ENCODE data around the gene METTL8. TPM values are rescaled to one million over a fixed set of nuclear protein-coding genes. Genes with fewer than 3 reads are reported as not detected.

The METTL8 gene
- total and polyA plus RNA-seq, 2 of the 13 experiments (the other 11 are each of a cell fraction or from before 2014, with no cell fraction given): 18.6 to 68.2 TPM

- TSS peak; percentile 37 for BruUV-seq (replicated peaks)
- TF ChIP-seq ZNF34 (CRISPR knock-in tag; IDR thresholded peaks at IDR 0.05; ENCODE audit: borderline replicate concordance): no peak
- TF ChIP-seq POLR2G (IDR thresholded peaks at IDR 0.05; ENCODE audit: low read depth, low read length): no peak
- no peak for TF ChIP-seq ZFYVE20 (CRISPR knock-in tag; IDR thresholded peaks at IDR 0.05; ENCODE audit: borderline replicate concordance, low read depth)
- no peak for TF ChIP-seq KAT2B (IDR thresholded peaks at IDR 0.05; ENCODE audit: borderline replicate concordance, low read depth, low read length)
- TF ChIP-seq ZNF10 (CRISPR knock-in tag; IDR thresholded peaks at IDR 0.05; ENCODE audit: borderline replicate concordance, low read depth): no peak
- no peak for TF ChIP-seq ZNF232 (CRISPR knock-in tag; IDR thresholded peaks at IDR 0.05; ENCODE audit: borderline replicate concordance)
- TF ChIP-seq ARID3A (IDR thresholded peaks at IDR 0.05; ENCODE audit: low read depth, low read length): no peak
- TF ChIP-seq WIZ (CRISPR knock-in tag; IDR thresholded peaks at IDR 0.05): no peak
- no peak for TF ChIP-seq ZNF660 (CRISPR knock-in tag; IDR thresholded peaks at IDR 0.05; ENCODE audit: borderline replicate concordance, low read depth)
- TF ChIP-seq SKI (IDR thresholded peaks at IDR 0.05; ENCODE audit: partially characterized antibody): no peak
- TF ChIP-seq ZNF30 (CRISPR knock-in tag; IDR thresholded peaks at IDR 0.05): no peak
- ChIA-PET POLR2A (no interaction called here), CTCF (ENCODE audit: low intra/inter-chr PET ratio, low total read pairs) (no interaction called here)
- ATAC-seq (no peak), FAIRE-seq (no peak), DNase-seq (ENCODE audit: low spot score) (no peak)
- H3K79me2 ChIP-seq (ENCODE audit: insufficient read depth, low read length): no peaks in the 10 kb centered on the region
- peaks cover 10 to 60% of the 10 kb centered on the region in 2 experiments for H3K36me3 ChIP-seq (replicated peaks in 1 of 2; ENCODE audit: control insufficient read depth in 1 of 2, insufficient read depth in 2 of 2, low read length in 2 of 2)
- H3K27ac ChIP-seq (ENCODE audit: extremely low read length, insufficient read depth, low read length): no peak overlapping the region
- 96% methylated on average over 4 of the region's 4 CpGs for WGBS (ENCODE audit: low lambda C conversion rate)
- H3K4me2 ChIP-seq (ENCODE audit: low read depth, low read length): no peak overlapping the region
- no peaks in the 10 kb centered on the region for H3K4me1 ChIP-seq (ENCODE audit: insufficient read depth, low read length)
- in situ Hi-C loops (cut with HindIII; ENCODE audit: extremely low pct_ligation_motif_present, low pct_unique_long_range_greater_than_20kb): no loop called here
- no peak overlapping the region for H3K9ac ChIP-seq (ENCODE audit: insufficient read depth, low read depth, low read length)
- intact Hi-C loops (cut with micrococcal nuclease; ENCODE audit: unreplicated experiment): no loop called here
- H3K4me3 ChIP-seq (replicated peaks in 1 of 3; ENCODE audit: insufficient read depth in 1 of 3, low read depth in 2 of 3, low read length in 3 of 3): no peak overlapping the region
- H3K9me3 ChIP-seq (ENCODE audit: low read length): no peaks in the 10 kb centered on the region
- H2AFZ ChIP-seq (ENCODE audit: low read length): no peak overlapping the region
- no peaks in the 10 kb centered on the region for H3K27me3 ChIP-seq (ENCODE audit: control insufficient read depth in 1 of 2, insufficient read depth in 2 of 2, low read length in 2 of 2)
- no peaks in the 10 kb centered on the region for H4K20me1 ChIP-seq (ENCODE audit: insufficient read depth, low read length)
These were observed 35.4 kb upstream of the METTL8 start for GRCh38 chr2:171469176-171469575.

All from HepG2 (cell line).